HFFc6 (cell line): Measurements from ENCODE around the gene TMEM178B. TPM values are rescaled to one million over a fixed set of nuclear protein-coding genes. Genes with fewer than 3 reads are reported as not detected.

Source experiments
- DNase-seq: peaks from one replicate; pipeline ENCODE4 v3.0.0-alpha.2; 2018
- H3K27ac Mint-ChIP-seq: 2 replicates; pipeline ENCODE4 v1.8.0; 2020; ENCODE audit warnings: mild to moderate bottlenecking, mixed read lengths
- H3K27me3 Mint-ChIP-seq: 2 replicates; pipeline ENCODE4 v1.8.0; 2021; ENCODE audit warnings: mild to moderate bottlenecking, moderate library complexity, mixed read lengths; ENCODE audit not compliant: insufficient read depth
- H3K36me3 Mint-ChIP-seq: 2 replicates; pipeline ENCODE4 v1.8.0; 2021; ENCODE audit warnings: low read depth, mixed read lengths
- H3K4me1 Mint-ChIP-seq: 2 replicates; pipeline ENCODE4 v1.8.0; 2020; ENCODE audit warnings: low read depth, mixed read lengths
- H3K4me3 Mint-ChIP-seq: 2 replicates; pipeline ENCODE4 v1.8.0; 2020; ENCODE audit warnings: mild to moderate bottlenecking, moderate library complexity, mixed read lengths
- H3K9me3 Mint-ChIP-seq: 2 replicates; pipeline ENCODE4 v1.8.0; 2020; ENCODE audit warnings: mild to moderate bottlenecking, mixed read lengths
- total RNA-seq, 6 experiments: library from RNA; stranded (reverse); fragmentation: NEBNext Ultra II Directional; extraction: Animal tissue kit (Norgen Biotek cat#: 25700); gene quantifications; 2 replicates in 1 of 6; 3 replicates in 5 of 6; pipeline ENCODE4 v1.2.3, GENCODE V29; 2021
- TF ChIP-seq, protein P1 (sequence below): fragments of 200-600 bp; sonication (generic); IDR thresholded peaks from 2 replicates; pipeline ENCODE4 v1.5.0; 2021; ENCODE audit warnings: antibody characterized with exemption, mild to moderate bottlenecking

The TMEM178B gene
- total RNA-seq, 6 experiments from 2014 or later = 2.8 to 8.4 (median 6.6) TPM

DNA sequence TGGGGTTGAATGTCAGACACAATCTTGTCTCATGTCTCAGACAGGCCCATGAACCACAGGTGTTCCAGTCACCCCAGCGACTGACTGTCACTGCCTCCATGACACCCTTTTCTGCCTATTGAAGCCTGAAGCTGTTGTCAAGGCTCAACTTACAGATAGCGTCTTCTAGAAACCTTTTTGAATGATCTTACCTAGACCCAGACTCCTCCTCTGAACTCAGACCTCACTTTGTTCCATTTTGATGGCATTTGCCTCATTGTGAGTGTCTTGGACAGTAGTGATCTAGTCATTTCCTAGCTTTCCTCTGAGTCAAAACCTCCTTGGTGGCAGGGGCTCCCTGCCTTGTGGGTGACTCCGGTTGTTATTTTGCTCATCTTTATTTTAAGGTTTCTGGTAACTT is 379.0 kb downstream of the TMEM178B start:
- Mint-ChIP-seq H3K27me3 (no peaks in the 10 kb centered on the region; the same call in 1 of the 2 replicates), H3K4me3 (no peak overlapping the region)

DNA sequence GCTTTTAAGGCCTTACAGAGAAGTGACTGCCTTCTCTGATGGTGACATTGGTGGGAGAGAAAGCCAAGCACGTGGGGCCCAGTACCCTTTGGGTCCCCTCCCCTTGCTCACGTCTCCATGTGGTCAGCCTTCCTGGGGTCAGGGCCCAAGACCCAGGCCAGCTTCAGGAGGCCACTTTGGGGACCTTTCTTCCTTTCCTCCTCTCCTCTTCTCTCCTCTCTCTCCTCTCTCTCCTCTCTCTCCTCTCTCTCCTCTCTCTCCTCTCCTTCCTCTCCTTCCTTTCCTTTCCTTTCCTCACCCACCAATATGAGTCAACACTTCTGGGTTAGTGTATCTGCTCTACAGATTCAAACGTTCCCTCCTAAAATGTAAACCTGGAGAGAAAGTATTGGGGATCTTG is 380.5 kb downstream of the TMEM178B start:
- Mint-ChIP-seq H3K4me1 (no peaks in the 10 kb centered on the region; the same call in 1 of the 2 replicates), H3K4me3 (no peak overlapping the region), H3K36me3 (no peaks in the 10 kb centered on the region), H3K27me3 (no peaks in the 10 kb centered on the region; the same call in 1 of the 2 replicates), H3K9me3 (peaks cover 24% of the 10 kb centered on the region), H3K27ac (no peak overlapping the region)
- DNase-seq = no peak
- TF ChIP-seq, protein P1, sequence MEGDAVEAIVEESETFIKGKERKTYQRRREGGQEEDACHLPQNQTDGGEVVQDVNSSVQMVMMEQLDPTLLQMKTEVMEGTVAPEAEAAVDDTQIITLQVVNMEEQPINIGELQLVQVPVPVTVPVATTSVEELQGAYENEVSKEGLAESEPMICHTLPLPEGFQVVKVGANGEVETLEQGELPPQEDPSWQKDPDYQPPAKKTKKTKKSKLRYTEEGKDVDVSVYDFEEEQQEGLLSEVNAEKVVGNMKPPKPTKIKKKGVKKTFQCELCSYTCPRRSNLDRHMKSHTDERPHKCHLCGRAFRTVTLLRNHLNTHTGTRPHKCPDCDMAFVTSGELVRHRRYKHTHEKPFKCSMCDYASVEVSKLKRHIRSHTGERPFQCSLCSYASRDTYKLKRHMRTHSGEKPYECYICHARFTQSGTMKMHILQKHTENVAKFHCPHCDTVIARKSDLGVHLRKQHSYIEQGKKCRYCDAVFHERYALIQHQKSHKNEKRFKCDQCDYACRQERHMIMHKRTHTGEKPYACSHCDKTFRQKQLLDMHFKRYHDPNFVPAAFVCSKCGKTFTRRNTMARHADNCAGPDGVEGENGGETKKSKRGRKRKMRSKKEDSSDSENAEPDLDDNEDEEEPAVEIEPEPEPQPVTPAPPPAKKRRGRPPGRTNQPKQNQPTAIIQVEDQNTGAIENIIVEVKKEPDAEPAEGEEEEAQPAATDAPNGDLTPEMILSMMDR = no peak

More for the DNA sequence above, 379.0 kb downstream of the TMEM178B start:
- TF ChIP-seq, protein P1 = no peak
- no peaks in the 10 kb centered on the region; the same call in 1 of the 2 replicates for H3K4me1 Mint-ChIP-seq
- peaks cover 38% of the 10 kb centered on the region for H3K9me3 Mint-ChIP-seq
- DNase-seq = no peak
- H3K36me3 Mint-ChIP-seq = no peaks in the 10 kb centered on the region
- no peak overlapping the region for H3K27ac Mint-ChIP-seq

DNA sequence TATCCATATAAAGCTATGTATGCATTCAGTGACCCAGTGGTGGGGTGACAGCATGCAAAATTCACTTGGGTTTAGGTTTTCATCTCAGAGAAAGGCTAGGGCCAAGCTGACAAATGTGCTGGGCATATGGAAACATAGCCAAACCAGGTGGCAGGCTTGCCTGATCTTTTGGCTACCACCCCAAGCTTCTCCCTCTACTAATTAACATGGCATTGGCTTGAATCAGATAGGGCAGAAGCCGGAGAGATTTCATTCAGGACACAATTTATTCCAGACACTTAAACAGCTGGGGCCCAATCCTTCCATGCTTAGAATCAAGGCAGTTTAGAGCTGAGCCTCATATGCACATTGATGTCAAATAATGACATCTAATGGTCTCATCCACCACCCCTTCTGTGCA is 381.9 kb downstream of the TMEM178B start:
- DNase-seq = no peak
- H3K27ac Mint-ChIP-seq = no peak overlapping the region
- no peaks in the 10 kb centered on the region for H3K36me3 Mint-ChIP-seq
- H3K9me3 Mint-ChIP-seq = peaks cover 18% of the 10 kb centered on the region
- H3K4me1 Mint-ChIP-seq = peaks cover 2% of the 10 kb centered on the region; the same call in 1 of the 2 replicates
- no peak overlapping the region for H3K4me3 Mint-ChIP-seq
- H3K27me3 Mint-ChIP-seq = no peaks in the 10 kb centered on the region; the same call in 1 of the 2 replicates
- TF ChIP-seq, protein P1 = no peak

DNA sequence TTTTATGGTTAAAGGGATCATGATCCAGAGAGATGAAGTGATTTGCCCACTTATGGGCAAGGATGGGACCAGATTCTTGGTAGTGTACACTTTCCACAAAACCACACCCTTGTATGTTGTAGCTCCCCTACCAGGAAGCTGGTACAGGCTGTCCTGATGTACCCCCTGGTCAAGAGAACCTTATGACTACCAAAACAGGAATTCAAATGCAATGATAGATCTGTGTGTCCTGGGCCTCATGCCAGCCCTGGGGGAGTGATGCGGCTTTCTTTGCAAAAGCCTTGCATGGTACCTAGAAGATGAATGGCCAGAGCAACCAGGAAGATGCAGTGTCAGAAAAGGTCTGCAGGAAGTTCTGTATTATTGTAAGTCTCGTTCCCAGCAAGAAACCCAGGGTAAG is 382.4 kb downstream of the TMEM178B start:
- DNase-seq = no peak
- TF ChIP-seq, protein P1 = no peak
- Mint-ChIP-seq H3K9me3 (peaks cover 15% of the 10 kb centered on the region), H3K27me3 (no peaks in the 10 kb centered on the region; the same call in none of the 2 replicates), H3K4me3 (no peak overlapping the region), H3K27ac (no peak overlapping the region), H3K36me3 (no peaks in the 10 kb centered on the region), H3K4me1 (peaks cover 7% of the 10 kb centered on the region; the same call in 1 of the 2 replicates)

DNA sequence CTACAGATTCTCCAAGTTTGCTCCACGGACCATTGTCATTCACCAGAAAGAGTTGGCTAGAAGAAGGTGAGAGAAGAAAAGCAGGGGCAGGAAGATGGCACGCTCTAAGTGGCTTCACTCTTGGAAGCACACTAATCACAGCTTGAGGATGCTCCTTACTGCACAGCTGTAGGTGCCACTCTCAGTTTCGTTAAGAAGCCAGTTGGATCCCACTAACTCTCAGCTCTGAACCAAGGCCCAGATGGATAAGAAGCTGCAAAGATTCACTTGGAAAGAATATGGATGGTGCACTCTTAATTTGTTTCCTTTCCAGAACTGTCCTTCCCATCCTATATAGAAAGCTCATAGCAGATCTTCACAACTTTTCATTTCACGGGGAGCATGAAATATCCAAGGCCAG is 382.8 kb downstream of the TMEM178B start:
- H3K27ac Mint-ChIP-seq = no peak overlapping the region
- H3K27me3 Mint-ChIP-seq = no peaks in the 10 kb centered on the region; the same call in none of the 2 replicates
- TF ChIP-seq, protein P1 = no peak
- no peak overlapping the region for H3K4me3 Mint-ChIP-seq
- H3K9me3 Mint-ChIP-seq = peaks cover 15% of the 10 kb centered on the region
- no peak for DNase-seq
- H3K36me3 Mint-ChIP-seq = no peaks in the 10 kb centered on the region
- H3K4me1 Mint-ChIP-seq = peaks cover 8% of the 10 kb centered on the region; the same call in 1 of the 2 replicates
